ENCODE results near the gene FNTB.

The FNTB gene

DNA sequence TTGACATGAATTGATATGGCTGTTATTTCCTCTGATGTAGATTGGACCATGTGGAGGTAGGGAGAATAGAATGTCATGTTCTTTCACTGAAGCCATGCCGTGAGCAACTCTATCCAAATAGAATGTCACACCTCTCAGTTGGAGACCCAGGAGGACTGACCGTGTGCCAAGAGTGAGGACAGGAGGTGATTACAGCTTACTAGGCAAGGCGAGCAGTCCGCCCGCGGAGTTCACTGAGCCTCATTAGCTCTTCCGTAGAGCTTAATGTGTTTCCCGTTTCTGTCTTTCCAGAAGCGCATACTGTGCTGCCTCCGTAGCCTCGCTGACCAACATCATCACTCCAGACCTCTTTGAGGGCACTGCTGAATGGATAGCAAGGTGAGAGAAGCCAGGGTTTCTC, 45.6 kb downstream of the FNTB start:
- no peaks in the 10 kb centered on the region for H4K20me1 ChIP-seq (ENCODE audit: control insufficient read depth, insufficient read depth, low read depth, low read length)
- H3K4me2 ChIP-seq (ENCODE audit: low read length) = no peak overlapping the region
- H3K4me3 ChIP-seq (ENCODE audit: low read length) = no peak overlapping the region

DNA sequence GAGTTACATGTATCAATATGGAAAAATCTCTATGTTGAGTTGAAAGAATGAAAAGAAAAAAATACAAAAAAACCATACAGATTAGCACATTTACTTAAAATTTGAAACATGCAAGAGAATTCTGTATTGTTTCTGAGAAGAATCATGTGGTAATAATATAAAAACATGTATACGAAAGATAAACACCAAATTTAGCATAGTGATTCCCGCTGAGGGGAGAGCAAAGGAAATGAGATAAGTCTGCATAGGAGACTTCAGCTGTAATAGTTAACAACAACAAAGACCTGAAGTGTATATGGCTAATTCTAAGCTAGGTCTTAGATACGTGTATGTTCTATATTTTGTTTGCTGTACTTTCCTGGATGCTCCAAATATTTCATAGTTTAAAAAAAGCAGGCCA, 46.5 kb downstream of the FNTB start:
- TF ChIP-seq CTCF (IDR thresholded peaks at IDR 0.05; ENCODE audit: low read depth, low read length, poor library complexity, severe bottlenecking) (no peak), EZH2phosphoT487 (IDR thresholded peaks at IDR 0.05; ENCODE audit: borderline replicate concordance, low read length) (no peak)
- Histone ChIP-seq H3K27me3 (ENCODE audit: control insufficient read depth, low read length) (no peaks in the 10 kb centered on the region), H3F3A (ENCODE audit: control insufficient read depth, insufficient read depth) (0 out of 2 replicates have a peak, but pooled peaks cover 2% of the 10 kb centered on the region), H4K20me1 (ENCODE audit: control insufficient read depth, insufficient read depth, low read depth, low read length) (no peaks in the 10 kb centered on the region), H3K4me3 (ENCODE audit: low read length) (no peak overlapping the region), H3K79me2 (ENCODE audit: control insufficient read depth, low read length) (no peaks in the 10 kb centered on the region), H3K4me2 (ENCODE audit: low read length) (no peak overlapping the region), H3K36me3 (ENCODE audit: control insufficient read depth, low read length) (peaks cover 9% of the 10 kb centered on the region), H3K27ac (ENCODE audit: low read depth, low read length) (no peak overlapping the region), H3K9me2 (replicated peaks; ENCODE audit: control insufficient read depth, low read length) (no peaks in the 10 kb centered on the region), H3K4me1 (ENCODE audit: control insufficient read depth, low read length) (no peaks in the 10 kb centered on the region), H3K9me3 (ENCODE audit: control insufficient read depth, insufficient read depth, low read length) (no peaks in the 10 kb centered on the region)

More for the DNA sequence above, 45.6 kb downstream of the FNTB start:
- Histone ChIP-seq H3K9me2 (replicated peaks; ENCODE audit: control insufficient read depth, low read length) (no peaks in the 10 kb centered on the region), H3F3A (ENCODE audit: control insufficient read depth, insufficient read depth) (0 out of 2 replicates have a peak, but pooled peaks cover 2% of the 10 kb centered on the region), H3K79me2 (ENCODE audit: control insufficient read depth, low read length) (no peaks in the 10 kb centered on the region), H3K27me3 (ENCODE audit: control insufficient read depth, low read length) (no peaks in the 10 kb centered on the region), H3K27ac (ENCODE audit: low read depth, low read length) (no peak overlapping the region), H3K4me1 (ENCODE audit: control insufficient read depth, low read length) (no peaks in the 10 kb centered on the region), H3K36me3 (ENCODE audit: control insufficient read depth, low read length) (peaks cover 12% of the 10 kb centered on the region), H3K9me3 (ENCODE audit: control insufficient read depth, insufficient read depth, low read length) (no peaks in the 10 kb centered on the region)
- no peak for TF ChIP-seq CTCF (IDR thresholded peaks at IDR 0.05; ENCODE audit: low read depth, low read length, poor library complexity, severe bottlenecking)
- TF ChIP-seq EZH2phosphoT487 (IDR thresholded peaks at IDR 0.05; ENCODE audit: borderline replicate concordance, low read length) = no peak

- Histone ChIP-seq H3K4me2 (ENCODE audit: low read length) (no peak overlapping the region), H3K36me3 (ENCODE audit: control insufficient read depth, low read length) (peaks cover 8% of the 10 kb centered on the region), H3K9me3 (ENCODE audit: control insufficient read depth, insufficient read depth, low read length) (no peaks in the 10 kb centered on the region), H4K20me1 (ENCODE audit: control insufficient read depth, insufficient read depth, low read depth, low read length) (no peaks in the 10 kb centered on the region), H3K4me1 (ENCODE audit: control insufficient read depth, low read length) (no peaks in the 10 kb centered on the region), H3K9me2 (replicated peaks; ENCODE audit: control insufficient read depth, low read length) (no peaks in the 10 kb centered on the region), H3K79me2 (ENCODE audit: control insufficient read depth, low read length) (no peaks in the 10 kb centered on the region), H3K27ac (ENCODE audit: low read depth, low read length) (no peak overlapping the region), H3K27me3 (ENCODE audit: control insufficient read depth, low read length) (no peaks in the 10 kb centered on the region), H3F3A (ENCODE audit: control insufficient read depth, insufficient read depth) (0 out of 2 replicates have a peak, but pooled peaks cover 2% of the 10 kb centered on the region), H3K4me3 (ENCODE audit: low read length) (no peak overlapping the region)
- TF ChIP-seq EZH2phosphoT487 (IDR thresholded peaks at IDR 0.05; ENCODE audit: borderline replicate concordance, low read length) (no peak), CTCF (IDR thresholded peaks at IDR 0.05; ENCODE audit: low read depth, low read length, poor library complexity, severe bottlenecking) (no peak)
Measured at GRCh38 chr14:65034021-65034420, 47.3 kb downstream of the FNTB start.
